Gastroesophageal sphincter (tissue), 4 donors: Measurements from ENCODE around the gene IMMP2L. TPM values are rescaled to one million over a fixed set of nuclear protein-coding genes. Genes with fewer than 3 reads are reported as not detected.

ENCODE experiments used
- ATAC-seq: fragments of 150-250 bp; one replicate; pipeline ENCODE4 v1.9.1; 2016; ENCODE audit warnings: mild to moderate bottlenecking, moderate library complexity
- H3K27ac ChIP-seq, 4 donors: fragments of 200-600 bp; sonication (generic) in 3 of 4; 1 replicate in 3 of 4; 2 replicates in 1 of 4; pipeline ENCODE4 v1.5.1; 2016 to 2019
- H3K27me3 ChIP-seq: fragments of 200-600 bp; sonication (generic); one replicate; pipeline ENCODE4 v1.5.1; 2019
- H3K36me3 ChIP-seq, 2 donors: fragments of 200-600 bp; sonication (generic); one replicate each; pipeline ENCODE4 v1.5.1; 2019; ENCODE audit warnings: control low read depth in 1 of 2
- H3K4me1 ChIP-seq, 3 donors: fragments of 200-600 bp; sonication (generic); 1 replicate in 2 of 3; 2 replicates in 1 of 3; pipeline ENCODE4 v1.5.1; 2016 to 2019; ENCODE audit warnings: control low read depth in 2 of 3
- H3K4me3 ChIP-seq, 2 donors: fragments of 200-600 bp; sonication (generic); one replicate each; pipeline ENCODE4 v1.5.1; 2019; ENCODE audit warnings: mild to moderate bottlenecking in 1 of 2, moderate library complexity in 1 of 2
- H3K9me3 ChIP-seq, 3 donors: fragments of 200-600 bp; sonication (generic); one replicate each; pipeline ENCODE4 v1.5.1; 2017 to 2019; ENCODE audit warnings: control low read depth in 2 of 3
- CTCF ChIP-seq, 4 experiments: fragments of 200-600 bp in 2 of 4; fragments of 450-650 bp in 2 of 4; sonication (generic) in 1 of 4; IDR thresholded peaks; one replicate each; pipeline ENCODE4 v1.5.1; 2017 to 2019; ENCODE audit warnings: antibody characterized with exemption in 4 of 4, mild to moderate bottlenecking in 2 of 4, moderate library complexity in 2 of 4
- EP300 ChIP-seq: sonication (generic); formaldehyde crosslinking; IDR thresholded peaks from one replicate; pipeline ENCODE4 v1.6.1; 2017; ENCODE audit warnings: antibody characterized with exemption, mild to moderate bottlenecking
- POLR2A ChIP-seq, 2 donors: fragments of 450-650 bp; IDR thresholded peaks; one replicate each; pipeline ENCODE4 v1.6.1; 2017; ENCODE audit warnings: antibody characterized with exemption in 2 of 2, mild to moderate bottlenecking in 2 of 2, moderate library complexity in 1 of 2
- POLR2AphosphoS5 ChIP-seq: sonication (generic); formaldehyde crosslinking; IDR thresholded peaks from one replicate; pipeline ENCODE4 v1.6.1; 2017; ENCODE audit warnings: antibody characterized with exemption
- WGBS, 2 donors: methylation state at CpG; one replicate each; pipeline ENCODE4 v1.1.5; 2018; ENCODE audit warnings: low coverage in 1 of 2; 5-methylcytosine and 5-hydroxymethylcytosine counted together
- total RNA-seq, 4 donors: library from RNA; depleted of rRNA; stranded (reverse); fragments of >200 nt; gene quantifications; one replicate each; pipeline ENCODE4 v1.1.0, GENCODE V29; 2016

The IMMP2L gene
- total RNA-seq, 4 donors from 2014 or later, result 13.6 to 38.5 (median 30.1) TPM

DNA sequence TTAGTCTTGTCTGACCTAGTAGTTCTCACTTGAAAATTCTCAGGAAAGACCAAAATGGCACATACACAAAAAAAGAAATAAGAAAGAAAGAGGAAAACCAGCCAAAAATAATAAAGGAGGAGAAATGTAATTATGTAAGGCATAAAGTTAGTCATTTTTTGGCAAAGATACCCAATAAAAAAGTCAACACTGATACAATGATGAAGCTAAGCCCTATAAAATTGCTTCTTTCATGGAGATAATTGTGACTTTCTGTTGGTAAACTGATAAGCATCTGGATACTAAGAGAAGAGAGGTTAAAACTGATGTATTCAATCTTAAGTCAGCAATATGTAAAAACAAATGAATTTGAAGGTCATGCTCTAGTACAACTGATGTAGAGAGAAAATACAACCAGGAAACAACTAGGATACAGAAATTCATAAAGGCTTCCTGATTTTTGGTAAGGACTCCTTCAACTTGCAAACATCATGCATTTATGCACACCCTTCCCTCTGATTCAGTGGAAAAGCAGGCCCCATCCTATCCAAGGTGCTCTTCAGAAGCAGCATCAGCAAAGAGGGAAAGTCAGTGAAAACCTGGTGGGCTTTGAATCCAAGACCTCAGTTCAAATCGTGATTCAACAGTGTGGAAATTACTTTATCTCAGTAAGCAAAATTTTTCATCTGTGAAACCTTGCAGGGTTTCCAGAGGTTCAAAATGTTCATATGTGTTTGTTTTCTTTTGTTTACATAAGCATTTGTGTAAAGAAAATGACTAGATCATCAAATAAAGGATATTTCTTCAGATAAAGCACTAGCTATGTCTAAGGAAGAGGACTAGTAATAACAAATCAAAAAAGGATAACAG, 32.6 kb downstream of the IMMP2L start:
- TF ChIP-seq EP300 (no peak), POLR2A (IDR thresholded peaks at IDR 0.05) (no peak), POLR2AphosphoS5 (no peak), CTCF (IDR thresholded peaks at IDR 0.05) (no peak)
- 75 to 100% methylated on average over 1 of the region's 1 CpG for WGBS, 2 donors
- Histone ChIP-seq H3K27ac (no peak overlapping the region), H3K4me3 (no peak overlapping the region), H3K27me3 (no peaks in the 10 kb centered on the region), H3K9me3 (no peaks in the 10 kb centered on the region), H3K4me1 (peaks cover 5 to 30% (median 6%) of the 10 kb centered on the region in 3 donors), H3K36me3 (no peaks in the 10 kb centered on the region)
- ATAC-seq, result no peak

GRCh38 chr7:111528331-111528730, 34.0 kb downstream of the IMMP2L start:
- WGBS, 2 donors, result 100% methylated on average over 1 of the region's 1 CpG
- no peaks in the 10 kb centered on the region for H3K36me3 ChIP-seq
- peaks cover 5 to 29% (median 6%) of the 10 kb centered on the region in 3 donors for H3K4me1 ChIP-seq
- no peaks in the 10 kb centered on the region for H3K27me3 ChIP-seq
- no peak for ATAC-seq
- no peak overlapping the region for H3K27ac ChIP-seq
- no peak overlapping the region for H3K4me3 ChIP-seq
- no peaks in the 10 kb centered on the region for H3K9me3 ChIP-seq
- TF ChIP-seq EP300 (no peak), POLR2AphosphoS5 (no peak), CTCF (IDR thresholded peaks at IDR 0.05) (no peak), POLR2A (IDR thresholded peaks at IDR 0.05) (no peak)

GRCh38 chr7:111527545-111527944, 34.7 kb downstream of the IMMP2L start:
- no peaks in the 10 kb centered on the region for H3K9me3 ChIP-seq
- H3K4me1 ChIP-seq, result peaks cover under 1 to 21% (median 2%) of the 10 kb centered on the region in 3 donors
- 35 to 46% methylated on average over 2 of the region's 2 CpGs for WGBS, 2 donors
- no peak overlapping the region for H3K4me3 ChIP-seq
- no peak for ATAC-seq
- H3K27ac ChIP-seq, result no peak overlapping the region
- H3K36me3 ChIP-seq, result no peaks in the 10 kb centered on the region
- H3K27me3 ChIP-seq, result no peaks in the 10 kb centered on the region
- TF ChIP-seq EP300 (no peak), POLR2A (IDR thresholded peaks at IDR 0.05) (no peak), POLR2AphosphoS5 (no peak), CTCF (IDR thresholded peaks at IDR 0.05) (no peak)

GRCh38 chr7:111525100-111525499, 37.2 kb downstream of the IMMP2L start:
- H3K9me3 ChIP-seq, result peaks cover 0 to 9% (median 0%) of the 10 kb centered on the region in 3 donors
- H3K36me3 ChIP-seq, result peaks cover 0 to 15% of the 10 kb centered on the region in 2 donors
- no peak overlapping the region for H3K27ac ChIP-seq
- WGBS, 2 donors, result 89 to 100% methylated on average over 1 of the region's 1 CpG
- H3K4me1 ChIP-seq, result peaks cover 0 to 11% (median 0%) of the 10 kb centered on the region in 3 donors
- H3K27me3 ChIP-seq, result no peaks in the 10 kb centered on the region
- TF ChIP-seq EP300, result no peak
- no peak for TF ChIP-seq POLR2AphosphoS5
- no peak for TF ChIP-seq CTCF (IDR thresholded peaks at IDR 0.05)
- no peak for TF ChIP-seq POLR2A (IDR thresholded peaks at IDR 0.05)
- ATAC-seq, result no peak
- H3K4me3 ChIP-seq, result no peak overlapping the region

DNA sequence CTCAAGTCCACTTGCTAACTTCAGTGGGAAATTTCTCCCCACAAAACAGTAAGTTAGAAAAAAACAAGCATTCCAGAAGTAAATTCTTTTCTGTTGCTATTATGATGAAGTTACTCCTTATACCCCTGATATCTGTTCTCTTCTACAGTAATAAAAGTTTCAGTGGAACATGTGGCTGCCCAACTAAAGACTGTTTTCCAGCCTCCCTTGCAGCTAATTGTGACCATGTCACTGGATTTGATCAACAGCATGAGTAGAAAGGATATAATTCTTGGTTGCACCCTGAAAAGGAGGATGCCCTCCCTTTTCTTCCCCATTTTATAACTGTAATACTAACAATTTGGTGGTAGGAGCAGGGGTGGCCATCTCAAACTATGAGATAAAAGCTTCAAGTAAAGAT, 40.6 kb downstream of the IMMP2L start:
- H3K27me3 ChIP-seq, result no peaks in the 10 kb centered on the region
- TF ChIP-seq CTCF (IDR thresholded peaks at IDR 0.05), result no peak
- TF ChIP-seq POLR2A (IDR thresholded peaks at IDR 0.05), result no peak
- no peak for TF ChIP-seq EP300
- no peak for TF ChIP-seq POLR2AphosphoS5
- H3K27ac ChIP-seq, result no peak overlapping the region
- ATAC-seq, result no peak
- no peaks in the 10 kb centered on the region for H3K4me1 ChIP-seq
- no peak overlapping the region for H3K4me3 ChIP-seq
- H3K9me3 ChIP-seq, result peaks cover 0 to 9% (median 0%) of the 10 kb centered on the region in 3 donors
- H3K36me3 ChIP-seq, result peaks cover 0 to 15% of the 10 kb centered on the region in 2 donors
